ENCODE data around the gene GLCCI1.
"Not testable (repeated sequence)": the region's sequence is repeated elsewhere in the genome, so short reads cannot be mapped to it uniquely, and the experiment has no call there.

The GLCCI1 gene

GRCh38 chr7:7992506-7992905 lies 23.9 kb downstream of the GLCCI1 start:
- no peak overlapping the region for H2AK5ac ChIP-seq (ENCODE audit: low read length)
- H3K18ac ChIP-seq (ENCODE audit: low read length) = no peak overlapping the region
- H3K79me2 ChIP-seq (ENCODE audit: control insufficient read depth, insufficient read depth, low read length, poor library complexity) = no peaks in the 10 kb centered on the region
- no peak overlapping the region for H3K14ac ChIP-seq (ENCODE audit: low read length)
- H3K36me3 ChIP-seq (ENCODE audit: control insufficient read depth in 1 of 2, insufficient read depth in 2 of 2, low read length in 2 of 2) = peaks cover 1 to 3% of the 10 kb centered on the region in 2 experiments
- no peak overlapping the region for H2BK120ac ChIP-seq (ENCODE audit: insufficient read depth, low read length, poor library complexity)
- no peak overlapping the region for H3K4me2 ChIP-seq (ENCODE audit: low read length)
- H3K4me1 ChIP-seq (ENCODE audit: control insufficient read depth in 1 of 2, insufficient read depth in 2 of 2, low read length in 2 of 2) = no peaks in the 10 kb centered on the region
- H3K27ac ChIP-seq (ENCODE audit: low read depth, low read length) = no peak overlapping the region
- H3K4me3 ChIP-seq (ENCODE audit: low read depth, low read length) = no peak overlapping the region
- no peak overlapping the region for H4K8ac ChIP-seq (ENCODE audit: low read depth, low read length)
- no peak overlapping the region for H2BK5ac ChIP-seq (ENCODE audit: low read depth, low read length, poor library complexity)
- no CpG with 5 or more reads among the region's 1 CpG for WGBS (ENCODE audit: extremely low coverage, insufficient coverage, insufficient read length)
- H3K27me3 ChIP-seq (ENCODE audit: insufficient read depth, low read length) = no peaks in the 10 kb centered on the region
- H4K91ac ChIP-seq (ENCODE audit: low read depth, low read length) = no peak overlapping the region
- no peak overlapping the region for H2AFZ ChIP-seq (ENCODE audit: insufficient read depth, low read length, poor library complexity)
- no peak overlapping the region for H2BK12ac ChIP-seq (ENCODE audit: low read length)
- no peaks in the 10 kb centered on the region for H3K9me3 ChIP-seq (ENCODE audit: insufficient read depth, low read depth, low read length)
- no peak overlapping the region for H3K4ac ChIP-seq (ENCODE audit: low read depth, low read length)
- H3K23ac ChIP-seq (ENCODE audit: low read length) = no peak overlapping the region
- H3K79me1 ChIP-seq (ENCODE audit: low read length) = no peaks in the 10 kb centered on the region
- no peak overlapping the region for H4K12ac ChIP-seq (ENCODE audit: low read depth, low read length)
- DNase-seq = no peak
- H3K9ac ChIP-seq (ENCODE audit: low read length) = no peak overlapping the region

GRCh38 chr7:7995348-7995747 lies 26.8 kb downstream of the GLCCI1 start:
- H3K9me3 ChIP-seq (ENCODE audit: insufficient read depth, low read depth, low read length); H2AFZ ChIP-seq (ENCODE audit: insufficient read depth, low read length, poor library complexity); H3K4me3 ChIP-seq (ENCODE audit: low read depth, low read length); H2BK5ac ChIP-seq (ENCODE audit: low read depth, low read length, poor library complexity); H3K14ac ChIP-seq (ENCODE audit: low read length); H3K79me2 ChIP-seq (ENCODE audit: control insufficient read depth, insufficient read depth, low read length, poor library complexity); H3K27me3 ChIP-seq (ENCODE audit: insufficient read depth, low read length); DNase-seq; H3K4ac ChIP-seq (ENCODE audit: low read depth, low read length); H2AK5ac ChIP-seq (ENCODE audit: low read length); H4K12ac ChIP-seq (ENCODE audit: low read depth, low read length); H4K8ac ChIP-seq (ENCODE audit: low read depth, low read length); H3K4me1 ChIP-seq (ENCODE audit: control insufficient read depth in 1 of 2, insufficient read depth in 2 of 2, low read length in 2 of 2); H3K27ac ChIP-seq (ENCODE audit: low read depth, low read length); H3K23ac ChIP-seq (ENCODE audit: low read length); H4K91ac ChIP-seq (ENCODE audit: low read depth, low read length); H3K18ac ChIP-seq (ENCODE audit: low read length); H3K79me1 ChIP-seq (ENCODE audit: low read length); H3K9ac ChIP-seq (ENCODE audit: low read length); H2BK12ac ChIP-seq (ENCODE audit: low read length); H3K4me2 ChIP-seq (ENCODE audit: low read length); H2BK120ac ChIP-seq (ENCODE audit: insufficient read depth, low read length, poor library complexity); H3K36me3 ChIP-seq (ENCODE audit: control insufficient read depth in 1 of 2, insufficient read depth in 2 of 2, low read length in 2 of 2): not testable (repeated sequence)
- no CpG with 5 or more reads among the region's 6 CpGs for WGBS (ENCODE audit: extremely low coverage, insufficient coverage, insufficient read length)

GRCh38 chr7:7996568-7996967 lies 28.0 kb downstream of the GLCCI1 start:
- no peak overlapping the region for H2BK120ac ChIP-seq (ENCODE audit: insufficient read depth, low read length, poor library complexity)
- no peaks in the 10 kb centered on the region for H3K9me3 ChIP-seq (ENCODE audit: insufficient read depth, low read depth, low read length)
- no peak overlapping the region for H3K18ac ChIP-seq (ENCODE audit: low read length)
- H3K4me3 ChIP-seq (ENCODE audit: low read depth, low read length) = no peak overlapping the region
- H3K4me1 ChIP-seq (ENCODE audit: control insufficient read depth in 1 of 2, insufficient read depth in 2 of 2, low read length in 2 of 2) = no peaks in the 10 kb centered on the region
- H4K12ac ChIP-seq (ENCODE audit: low read depth, low read length) = no peak overlapping the region
- peak; percentile 32 to 73 for DNase-seq
- H4K8ac ChIP-seq (ENCODE audit: low read depth, low read length) = no peak overlapping the region
- H3K4me2 ChIP-seq (ENCODE audit: low read length) = peak overlapping the region; percentile 48
- no peak overlapping the region for H3K4ac ChIP-seq (ENCODE audit: low read depth, low read length)
- H3K79me1 ChIP-seq (ENCODE audit: low read length) = no peaks in the 10 kb centered on the region
- no peak overlapping the region for H3K27ac ChIP-seq (ENCODE audit: low read depth, low read length)
- no peaks in the 10 kb centered on the region for H3K79me2 ChIP-seq (ENCODE audit: control insufficient read depth, insufficient read depth, low read length, poor library complexity)
- no peaks in the 10 kb centered on the region for H3K27me3 ChIP-seq (ENCODE audit: insufficient read depth, low read length)
- H2AFZ ChIP-seq (ENCODE audit: insufficient read depth, low read length, poor library complexity) = no peak overlapping the region
- no peak overlapping the region for H3K9ac ChIP-seq (ENCODE audit: low read length)
- no peak overlapping the region for H3K23ac ChIP-seq (ENCODE audit: low read length)
- H3K14ac ChIP-seq (ENCODE audit: low read length) = no peak overlapping the region
- H2BK5ac ChIP-seq (ENCODE audit: low read depth, low read length, poor library complexity) = no peak overlapping the region
- peaks cover 1 to 3% of the 10 kb centered on the region in 2 experiments for H3K36me3 ChIP-seq (ENCODE audit: control insufficient read depth in 1 of 2, insufficient read depth in 2 of 2, low read length in 2 of 2)
- H2AK5ac ChIP-seq (ENCODE audit: low read length) = no peak overlapping the region
- no peak overlapping the region for H4K91ac ChIP-seq (ENCODE audit: low read depth, low read length)
- no peak overlapping the region for H2BK12ac ChIP-seq (ENCODE audit: low read length)

- no peak for DNase-seq
- no peaks in the 10 kb centered on the region for H3K9me3 ChIP-seq (ENCODE audit: insufficient read depth, low read depth, low read length)
- H3K27me3 ChIP-seq (ENCODE audit: insufficient read depth, low read length) = no peaks in the 10 kb centered on the region
- no peaks in the 10 kb centered on the region for H3K4me1 ChIP-seq (ENCODE audit: control insufficient read depth in 1 of 2, insufficient read depth in 2 of 2, low read length in 2 of 2)
- H2BK120ac ChIP-seq (ENCODE audit: insufficient read depth, low read length, poor library complexity) = no peak overlapping the region
- no peaks in the 10 kb centered on the region for H3K79me1 ChIP-seq (ENCODE audit: low read length)
- no peak overlapping the region for H3K4me2 ChIP-seq (ENCODE audit: low read length)
- no peak overlapping the region for H2AFZ ChIP-seq (ENCODE audit: insufficient read depth, low read length, poor library complexity)
- H3K23ac ChIP-seq (ENCODE audit: low read length) = no peak overlapping the region
- no peak overlapping the region for H3K9ac ChIP-seq (ENCODE audit: low read length)
- H3K14ac ChIP-seq (ENCODE audit: low read length) = no peak overlapping the region
- no peak overlapping the region for H3K4ac ChIP-seq (ENCODE audit: low read depth, low read length)
- H3K4me3 ChIP-seq (ENCODE audit: low read depth, low read length) = no peak overlapping the region
- no peaks in the 10 kb centered on the region for H3K36me3 ChIP-seq (ENCODE audit: control insufficient read depth in 1 of 2, insufficient read depth in 2 of 2, low read length in 2 of 2)
- H3K27ac ChIP-seq (ENCODE audit: low read depth, low read length) = no peak overlapping the region
- no peak overlapping the region for H4K91ac ChIP-seq (ENCODE audit: low read depth, low read length)
- H2AK5ac ChIP-seq (ENCODE audit: low read length) = no peak overlapping the region
- no peak overlapping the region for H4K8ac ChIP-seq (ENCODE audit: low read depth, low read length)
- H3K18ac ChIP-seq (ENCODE audit: low read length) = no peak overlapping the region
- H2BK5ac ChIP-seq (ENCODE audit: low read depth, low read length, poor library complexity) = no peak overlapping the region
- H4K12ac ChIP-seq (ENCODE audit: low read depth, low read length) = no peak overlapping the region
- H2BK12ac ChIP-seq (ENCODE audit: low read length) = no peak overlapping the region
- no CpG with 5 or more reads among the region's 1 CpG for WGBS (ENCODE audit: extremely low coverage, insufficient coverage, insufficient read length)
- H3K79me2 ChIP-seq (ENCODE audit: control insufficient read depth, insufficient read depth, low read length, poor library complexity) = no peaks in the 10 kb centered on the region
Measured at GRCh38 chr7:8000315-8000941, 31.8 kb downstream of the GLCCI1 start.

Data from trophoblast cell (in vitro differentiated cells and primary cell).